Measurements from ENCODE around the gene KHDC1.

Gene KHDC1

GRCh38 chr6:73309785-73310502, 46.9 kb upstream of the KHDC1 start (continued):
- no peak for TF ChIP-seq ZNF639 (tag by site-specific recombination; IDR thresholded peaks at IDR 0.05)
- peak; percentile 99 for TF ChIP-seq ZXDB (tag by site-specific recombination; IDR thresholded peaks at IDR 0.05)
- TF ChIP-seq ZNF433 (tag by site-specific recombination; IDR thresholded peaks at IDR 0.05; ENCODE audit: low read depth): no peak
- TF ChIP-seq ZNF677 (tag by site-specific recombination; IDR thresholded peaks at IDR 0.05): no peak
- no peak for TF ChIP-seq ZNF510 (tag by site-specific recombination; IDR thresholded peaks at IDR 0.05; ENCODE audit: insufficient replicate concordance)
- peak; percentile 100 for TF ChIP-seq ZNF423 (tag by site-specific recombination; IDR thresholded peaks at IDR 0.05)
- TF ChIP-seq SCRT2 (tag by site-specific recombination; IDR thresholded peaks at IDR 0.05): no peak
- TF ChIP-seq ZNF302 (tag by site-specific recombination; IDR thresholded peaks at IDR 0.05; ENCODE audit: low read depth): no peak
- 0 out of 2 replicates have a peak, but pooled peaks have one; percentile 60 for TF ChIP-seq ZNF24 (tag by site-specific recombination; IDR thresholded peaks at IDR 0.05)
- peak; percentile 53 for TF ChIP-seq FEZF1 (tag by site-specific recombination; IDR thresholded peaks at IDR 0.05)
- peak; percentile 21; the same call in 1 of the 2 replicates for TF ChIP-seq GLIS1 (tag by site-specific recombination; IDR thresholded peaks at IDR 0.05)
- TF ChIP-seq ZNF266 (tag by site-specific recombination; IDR thresholded peaks at IDR 0.05; ENCODE audit: low read depth): no peak
- no peak for TF ChIP-seq ZNF354C (tag by site-specific recombination; IDR thresholded peaks at IDR 0.05; ENCODE audit: borderline replicate concordance, low read depth)
- no peak for TF ChIP-seq ZNF175 (tag by site-specific recombination; IDR thresholded peaks at IDR 0.05)
- peak; percentile 6; the same call in 1 of the 2 replicates for TF ChIP-seq YY1 (tag by site-specific recombination; IDR thresholded peaks at IDR 0.05)
- no peak for TF ChIP-seq ZNF837 (tag by site-specific recombination; IDR thresholded peaks at IDR 0.05)
- no peak for TF ChIP-seq ZNF248 (tag by site-specific recombination; IDR thresholded peaks at IDR 0.05)
- peak; percentile 45; the same call in 1 of the 2 replicates for TF ChIP-seq ZNF518A (tag by site-specific recombination; conservative IDR thresholded peaks at IDR 0.05; ENCODE audit: low read depth)
- TF ChIP-seq ZNF585B (tag by site-specific recombination; IDR thresholded peaks at IDR 0.05): no peak
- TF ChIP-seq PRDM4 (tag by site-specific recombination; IDR thresholded peaks at IDR 0.05): no peak
- TF ChIP-seq ZBTB1 (tag by site-specific recombination; IDR thresholded peaks at IDR 0.05): no peak
- TF ChIP-seq AEBP2 (tag by site-specific recombination; IDR thresholded peaks at IDR 0.05; ENCODE audit: borderline replicate concordance): no peak
- TF ChIP-seq ZNF10 (tag by site-specific recombination; IDR thresholded peaks at IDR 0.05): no peak
- no peak for TF ChIP-seq ZNF114 (tag by site-specific recombination; IDR thresholded peaks at IDR 0.05)
- no peak for TF ChIP-seq GLI2 (tag by site-specific recombination; IDR thresholded peaks at IDR 0.05; ENCODE audit: borderline replicate concordance, low read depth)
- no peak for TF ChIP-seq ZNF184 (tag by site-specific recombination; IDR thresholded peaks at IDR 0.05)
- no peak for TF ChIP-seq ZNF362 (tag by site-specific recombination; IDR thresholded peaks at IDR 0.05)

Measured in HEK293 (cell line).